CD4-positive, CD25-positive, alpha-beta regulatory T cell (primary cell): ENCODE measurements around the gene VEZT. TPM values are rescaled to one million over a fixed set of nuclear protein-coding genes. Genes with fewer than 3 reads are reported as not detected.
A peak's percentile ranks its signal among the peaks of the same experiment; 100 is the strongest.

Source experiments
- ATAC-seq, 2 donors: fragments of 150-1000 bp; cut with Tn5 transposase; one replicate each; pipeline ENCODE4 v1.10.0; 2021; ENCODE audit warnings: low read depth in 2 of 2, moderate number of reproducible peaks in 2 of 2, moderate library complexity in 1 of 2
- DNase-seq, 3 donors: peaks; one replicate each; pipeline versions ENCODE4 v3.0.0 to v3.0.0-alpha.2; 2012 to 2022; ENCODE audit warnings: mixed read lengths in 1 of 3
- H3K27ac ChIP-seq: one replicate; pipeline ENCODE4 v1.7.0; 2013; ENCODE audit warnings: mild to moderate bottlenecking, low read length; ENCODE audit not compliant: insufficient read depth, poor library complexity, severe bottlenecking
- H3K27me3 ChIP-seq: one replicate; pipeline ENCODE4 v1.7.0; 2013; ENCODE audit warnings: low read length; ENCODE audit not compliant: control insufficient read depth, insufficient read depth
- H3K36me3 ChIP-seq: one replicate; pipeline ENCODE4 v1.7.0; 2013; ENCODE audit warnings: mild to moderate bottlenecking, low read length, moderate library complexity; ENCODE audit not compliant: control insufficient read depth, insufficient read depth
- H3K4me1 ChIP-seq: 2 replicates; pipeline ENCODE4 v1.7.0; 2013; ENCODE audit warnings: mild to moderate bottlenecking, low read length; ENCODE audit not compliant: insufficient read depth, control insufficient read depth, poor library complexity, severe bottlenecking
- H3K4me3 ChIP-seq: one replicate; pipeline ENCODE4 v1.7.0; 2013; ENCODE audit warnings: low read depth, mild to moderate bottlenecking, low read length, moderate library complexity
- H3K9me3 ChIP-seq, 2 experiments: 1 replicate in 1 of 2; 2 replicates in 1 of 2; pipeline ENCODE4 v1.7.0; 2013; ENCODE audit warnings: low read length in 2 of 2, mild to moderate bottlenecking in 1 of 2, moderate library complexity in 1 of 2; ENCODE audit not compliant: control insufficient read depth in 2 of 2
- H3K27ac Mint-ChIP-seq, 3 donors: one replicate each; pipeline ENCODE4 v1.8.0; 2020 to 2022; ENCODE audit warnings: mild to moderate bottlenecking in 3 of 3, mixed read lengths in 3 of 3, moderate library complexity in 2 of 3
- H3K27me3 Mint-ChIP-seq: one replicate; pipeline ENCODE4 v1.8.0; 2022; ENCODE audit warnings: mild to moderate bottlenecking, mixed read lengths
- H3K36me3 Mint-ChIP-seq: one replicate; pipeline ENCODE4 v1.8.0; 2020; ENCODE audit warnings: mixed read lengths
- H3K4me1 Mint-ChIP-seq, 4 donors: one replicate each; pipeline ENCODE4 v1.8.0; 2020 to 2022; ENCODE audit warnings: mixed read lengths in 4 of 4, mild to moderate bottlenecking in 1 of 4
- H3K4me3 Mint-ChIP-seq, 4 donors: one replicate each; pipeline ENCODE4 v1.8.0; 2020 to 2022; ENCODE audit warnings: mild to moderate bottlenecking in 4 of 4, mixed read lengths in 4 of 4, moderate library complexity in 3 of 4
- H3K9me3 Mint-ChIP-seq, 7 donors: one replicate each; pipeline ENCODE4 v1.8.0; 2020 to 2022; ENCODE audit warnings: mixed read lengths in 7 of 7, mild to moderate bottlenecking in 3 of 7, moderate library complexity in 2 of 7
- polyA plus RNA-seq, 4 donors: library from polyadenylated mRNA; unstranded; fragments of 300-500 nt; fragmentation: Illumina TruSeq; gene quantifications; one replicate each; pipeline ENCODE4 v1.2.3, GENCODE V29; 2021
- total RNA-seq: library from RNA; stranded (reverse); gene quantifications from one replicate; pipeline ENCODE4 v1.2.3, GENCODE V29; 2022

VEZT gene
- total and polyA plus RNA-seq, 5 donors from 2014 or later, result 21.9 to 52.9 (median 28.7) TPM

DNA sequence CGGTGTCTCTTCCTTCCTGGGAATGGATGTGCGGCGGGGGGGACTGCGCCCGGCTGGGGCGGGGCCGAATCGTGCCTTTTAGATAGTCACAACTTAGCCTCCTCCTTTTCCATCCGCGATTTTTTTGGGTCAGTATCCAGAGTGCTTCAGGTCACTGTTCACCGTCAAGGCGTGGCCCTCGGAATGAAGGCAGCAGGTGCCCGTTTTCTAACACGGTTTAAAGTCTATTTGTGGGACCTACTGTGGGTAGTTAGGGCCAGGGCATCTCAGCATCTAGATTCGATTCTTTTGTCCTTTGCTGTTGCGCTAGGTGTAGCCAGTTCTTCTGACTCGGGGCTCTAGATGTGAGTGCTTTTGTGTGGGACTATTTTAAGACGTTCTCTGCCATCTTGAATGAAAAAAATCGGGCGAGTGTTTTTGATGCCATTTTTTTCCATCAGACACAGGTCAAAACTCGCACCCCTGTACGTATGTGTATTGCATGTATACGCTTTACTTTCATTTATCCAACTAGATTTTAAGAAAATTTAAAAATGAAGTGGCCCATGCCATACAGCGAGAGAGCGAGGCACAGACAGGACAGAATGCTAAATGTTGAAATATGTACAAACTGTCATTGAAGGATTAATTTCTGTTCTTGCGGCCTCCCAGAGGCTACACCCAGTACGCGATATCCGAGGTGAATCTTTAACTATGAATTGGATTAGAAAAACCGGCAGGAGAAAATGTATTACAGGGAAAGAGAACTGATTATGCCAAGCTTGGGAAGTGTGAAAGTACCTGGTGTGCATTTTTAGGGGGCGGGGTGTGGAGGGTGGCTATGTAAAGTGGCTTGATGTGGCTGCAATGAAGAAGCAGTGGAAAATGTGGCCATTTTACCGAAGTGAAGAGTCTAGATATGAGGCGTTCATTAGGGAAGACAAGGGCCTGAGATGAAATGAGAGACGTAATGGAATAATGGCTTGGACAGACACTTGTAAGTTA, 835 bp downstream of the VEZT start:
- Mint-ChIP-seq H3K36me3 (peaks cover 3% of the 10 kb centered on the region), H3K27ac (peak overlapping the region; percentile 3 to 96 (median 91)), H3K4me1 (peaks cover 17 to 54% (median 43%) of the 10 kb centered on the region in 4 donors), H3K4me3 (peak overlapping the region; percentile 94 to 100 (median 98)), H3K27me3 (peaks cover 27% of the 10 kb centered on the region), H3K9me3 (peaks cover 0 to 1% (median 0%) of the 10 kb centered on the region in 7 donors)
- peak; percentile 19 to 65 (median 62) for DNase-seq
- Histone ChIP-seq H3K9me3 (no peaks in the 10 kb centered on the region), H3K4me3 (peak overlapping the region; percentile 96), H3K4me1 (peaks cover 13% of the 10 kb centered on the region), H3K27ac (peak overlapping the region; percentile 93), H3K36me3 (no peaks in the 10 kb centered on the region), H3K27me3 (peaks cover 5% of the 10 kb centered on the region)
- ATAC-seq, result no peak

DNA sequence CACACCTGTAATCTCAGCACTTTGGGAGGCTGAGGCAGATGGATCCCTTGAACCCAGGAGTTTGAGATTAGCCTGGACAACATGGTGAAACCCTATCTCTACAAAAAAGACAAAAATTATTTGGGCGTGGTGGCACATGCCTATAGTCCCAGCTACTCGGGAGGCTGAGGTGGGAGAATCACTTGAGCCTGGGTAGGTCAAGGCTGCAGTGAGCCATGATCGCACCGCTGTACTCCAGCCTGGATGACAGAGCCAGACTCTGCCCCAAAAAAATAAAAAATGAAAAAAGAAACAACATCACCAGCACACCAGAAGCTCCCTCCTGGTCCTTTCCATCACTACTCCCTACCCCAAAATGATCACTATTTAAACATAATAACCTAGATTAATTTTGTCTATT, 2.6 kb downstream of the VEZT start:
- Mint-ChIP-seq H3K9me3 (peaks cover 0 to 1% (median 0%) of the 10 kb centered on the region in 7 donors), H3K4me3 (peak overlapping the region; percentile 18 to 96 (median 58)), H3K27ac (no peak overlapping the region), H3K27me3 (peaks cover 14% of the 10 kb centered on the region), H3K36me3 (peaks cover 10% of the 10 kb centered on the region), H3K4me1 (peaks cover 20 to 70% (median 48%) of the 10 kb centered on the region in 4 donors)
- peaks cover 9% of the 10 kb centered on the region for H3K36me3 ChIP-seq
- H3K4me1 ChIP-seq, result peaks cover 13% of the 10 kb centered on the region
- H3K9me3 ChIP-seq, result no peaks in the 10 kb centered on the region
- H3K4me3 ChIP-seq, result no peak overlapping the region
- DNase-seq, result no peak
- H3K27ac ChIP-seq, result no peak overlapping the region
- no peak for ATAC-seq
- H3K27me3 ChIP-seq, result peaks cover 5% of the 10 kb centered on the region

DNA sequence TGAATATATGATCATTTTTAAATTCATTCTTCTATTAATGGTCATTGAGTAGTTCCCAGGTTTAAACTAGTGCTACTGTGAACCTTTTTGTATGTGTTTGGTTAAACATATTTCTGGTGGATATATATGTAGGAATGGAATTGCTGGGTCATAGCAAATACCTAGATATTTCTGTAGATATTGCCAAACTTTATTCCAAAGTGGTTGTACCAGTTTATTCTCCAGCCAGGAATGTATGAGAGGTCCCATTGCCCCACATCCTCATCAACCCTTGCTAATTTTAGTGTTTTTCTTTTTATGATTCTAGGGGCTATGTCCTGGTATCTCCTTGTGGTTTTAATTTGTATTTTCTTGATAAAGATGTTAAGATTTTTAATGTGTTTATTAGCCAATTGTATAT, 3.1 kb downstream of the VEZT start:
- DNase-seq, result no peak
- peaks cover 10% of the 10 kb centered on the region for H3K36me3 Mint-ChIP-seq
- H3K4me3 Mint-ChIP-seq, result peak overlapping the region; percentile 18 to 96 (median 58)
- peaks cover 11% of the 10 kb centered on the region for H3K36me3 ChIP-seq
- peaks cover 8% of the 10 kb centered on the region for H3K27me3 Mint-ChIP-seq
- no peak for ATAC-seq
- no peak overlapping the region for H3K27ac ChIP-seq
- peaks cover 2% of the 10 kb centered on the region for H3K27me3 ChIP-seq
- peaks cover 13% of the 10 kb centered on the region for H3K4me1 ChIP-seq
- H3K9me3 ChIP-seq, result no peaks in the 10 kb centered on the region
- peaks cover 0 to 1% (median 0%) of the 10 kb centered on the region in 7 donors for H3K9me3 Mint-ChIP-seq
- no peak overlapping the region for H3K27ac Mint-ChIP-seq
- peaks cover 20 to 73% (median 49%) of the 10 kb centered on the region in 4 donors for H3K4me1 Mint-ChIP-seq
- H3K4me3 ChIP-seq, result no peak overlapping the region

GRCh38 chr12:95224202-95225170, 6.9 kb downstream of the VEZT start:
- H3K27ac ChIP-seq, result no peak overlapping the region
- H3K27me3 ChIP-seq, result no peaks in the 10 kb centered on the region
- no peak overlapping the region for H3K4me3 ChIP-seq
- Mint-ChIP-seq H3K4me3 (no peak overlapping the region), H3K9me3 (no peaks in the 10 kb centered on the region), H3K4me1 (peaks cover 24 to 73% (median 35%) of the 10 kb centered on the region in 4 donors), H3K27me3 (no peaks in the 10 kb centered on the region), H3K36me3 (peaks cover 10% of the 10 kb centered on the region), H3K27ac (peak overlapping the region in 1 of 3 donors; percentile 78)
- H3K9me3 ChIP-seq, result no peaks in the 10 kb centered on the region
- peak in 1 of 2 donors; percentile 28 for ATAC-seq
- peak in 1 of 3 donors; percentile 12 for DNase-seq
- peaks cover 12% of the 10 kb centered on the region for H3K36me3 ChIP-seq
- no peaks in the 10 kb centered on the region for H3K4me1 ChIP-seq

- Histone ChIP-seq H3K27me3 (no peaks in the 10 kb centered on the region), H3K4me1 (no peaks in the 10 kb centered on the region), H3K9me3 (no peaks in the 10 kb centered on the region), H3K27ac (no peak overlapping the region), H3K36me3 (peaks cover 12% of the 10 kb centered on the region), H3K4me3 (no peak overlapping the region)
- Mint-ChIP-seq H3K4me3 (no peak overlapping the region), H3K9me3 (no peaks in the 10 kb centered on the region), H3K27me3 (no peaks in the 10 kb centered on the region), H3K4me1 (peaks cover 21 to 72% (median 36%) of the 10 kb centered on the region in 4 donors), H3K36me3 (peaks cover 8% of the 10 kb centered on the region), H3K27ac (peak overlapping the region in 2 of 3 donors; percentile 35 to 53)
- ATAC-seq, result no peak
- DNase-seq, result no peak
Measured at GRCh38 chr12:95225645-95226212, 8.1 kb downstream of the VEZT start.

GRCh38 chr12:95227818-95228356, 10.3 kb downstream of the VEZT start:
- ATAC-seq (no peak), DNase-seq (no peak)
- no peak overlapping the region for H3K27ac Mint-ChIP-seq
- peaks cover 16 to 73% (median 44%) of the 10 kb centered on the region in 4 donors for H3K4me1 Mint-ChIP-seq
- no peaks in the 10 kb centered on the region for H3K4me1 ChIP-seq
- H3K27me3 ChIP-seq, result no peaks in the 10 kb centered on the region
- peaks cover 8% of the 10 kb centered on the region for H3K36me3 Mint-ChIP-seq
- H3K27me3 Mint-ChIP-seq, result no peaks in the 10 kb centered on the region
- H3K27ac ChIP-seq, result no peak overlapping the region
- peaks cover 12% of the 10 kb centered on the region for H3K36me3 ChIP-seq
- H3K4me3 ChIP-seq, result no peak overlapping the region
- no peak overlapping the region for H3K4me3 Mint-ChIP-seq
- no peaks in the 10 kb centered on the region for H3K9me3 Mint-ChIP-seq
- H3K9me3 ChIP-seq, result no peaks in the 10 kb centered on the region

DNA sequence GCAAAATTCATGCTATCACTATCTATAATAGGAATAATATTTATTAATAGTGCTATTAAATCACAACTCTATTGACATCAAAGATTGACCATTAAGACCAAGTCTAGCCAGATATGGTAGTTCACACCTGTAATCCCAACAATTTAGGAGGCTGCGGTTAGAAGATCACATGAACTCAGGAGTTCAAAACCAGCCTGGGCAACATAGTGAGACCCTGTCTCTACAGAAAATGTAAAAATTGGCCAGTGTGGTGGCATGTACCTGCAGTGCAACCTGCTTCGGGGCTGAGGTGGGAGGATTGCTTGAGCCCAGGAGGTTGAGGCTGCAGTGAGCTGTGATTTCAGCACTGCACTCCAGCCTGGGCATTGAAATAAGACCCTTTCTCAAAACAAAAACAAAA, 11.0 kb downstream of the VEZT start:
- Mint-ChIP-seq H3K9me3 (no peaks in the 10 kb centered on the region), H3K4me3 (no peak overlapping the region), H3K27ac (no peak overlapping the region), H3K36me3 (peaks cover 8% of the 10 kb centered on the region), H3K4me1 (peaks cover 16 to 72% (median 43%) of the 10 kb centered on the region in 4 donors), H3K27me3 (no peaks in the 10 kb centered on the region)
- H3K27me3 ChIP-seq, result no peaks in the 10 kb centered on the region
- no peak for DNase-seq
- ATAC-seq, result no peak
- H3K9me3 ChIP-seq, result no peaks in the 10 kb centered on the region
- H3K36me3 ChIP-seq, result peaks cover 12% of the 10 kb centered on the region
- no peak overlapping the region for H3K4me3 ChIP-seq
- H3K27ac ChIP-seq, result no peak overlapping the region
- H3K4me1 ChIP-seq, result no peaks in the 10 kb centered on the region
